ENCODE measurements around the gene YAF2.

GRCh38 chr12:42262271-42262670 lies 24.2 kb upstream of the YAF2 start:
- TF ChIP-seq EZH2 (IDR thresholded peaks at IDR 0.05), result no peak
- TF ChIP-seq POLR2AphosphoS5 (IDR thresholded peaks at IDR 0.05; ENCODE audit: borderline replicate concordance, low read depth, low read length), result no peak
